Ectodermal cell (in vitro differentiated cells): ENCODE data around the gene MTFP1.

Experiments
- H3K27ac ChIP-seq: 2 replicates; pipeline ENCODE4 v1.7.0; 2013; ENCODE audit warnings: mild to moderate bottlenecking, low read depth, low read length; ENCODE audit not compliant: insufficient read depth, poor library complexity, severe bottlenecking
- H3K27me3 ChIP-seq: 2 replicates; pipeline ENCODE4 v1.7.0; 2013; ENCODE audit warnings: mild to moderate bottlenecking, low read length; ENCODE audit not compliant: insufficient read depth, control insufficient read depth, poor library complexity, severe bottlenecking
- H3K36me3 ChIP-seq: one replicate; pipeline ENCODE4 v1.7.0; 2013; ENCODE audit warnings: low read length; ENCODE audit not compliant: control insufficient read depth, insufficient read depth
- H3K4me1 ChIP-seq: one replicate; pipeline ENCODE4 v1.7.0; 2013; ENCODE audit warnings: low read length; ENCODE audit not compliant: control insufficient read depth, insufficient read depth
- H3K4me3 ChIP-seq: 2 replicates; pipeline ENCODE4 v1.7.0; 2013; ENCODE audit warnings: low read depth, low read length, control low read depth; ENCODE audit not compliant: insufficient read depth
- H3K9me3 ChIP-seq: 2 replicates; pipeline ENCODE4 v1.7.0; 2013; ENCODE audit warnings: mild to moderate bottlenecking, low read length, moderate library complexity; ENCODE audit not compliant: control insufficient read depth
- WGBS, 2 experiments: methylation state at CpG; one replicate each; pipeline ENCODE4 v1.1.7; 2013; ENCODE audit warnings: missing lambda C conversion rate in 2 of 2; 5-methylcytosine and 5-hydroxymethylcytosine counted together

MTFP1 gene

DNA sequence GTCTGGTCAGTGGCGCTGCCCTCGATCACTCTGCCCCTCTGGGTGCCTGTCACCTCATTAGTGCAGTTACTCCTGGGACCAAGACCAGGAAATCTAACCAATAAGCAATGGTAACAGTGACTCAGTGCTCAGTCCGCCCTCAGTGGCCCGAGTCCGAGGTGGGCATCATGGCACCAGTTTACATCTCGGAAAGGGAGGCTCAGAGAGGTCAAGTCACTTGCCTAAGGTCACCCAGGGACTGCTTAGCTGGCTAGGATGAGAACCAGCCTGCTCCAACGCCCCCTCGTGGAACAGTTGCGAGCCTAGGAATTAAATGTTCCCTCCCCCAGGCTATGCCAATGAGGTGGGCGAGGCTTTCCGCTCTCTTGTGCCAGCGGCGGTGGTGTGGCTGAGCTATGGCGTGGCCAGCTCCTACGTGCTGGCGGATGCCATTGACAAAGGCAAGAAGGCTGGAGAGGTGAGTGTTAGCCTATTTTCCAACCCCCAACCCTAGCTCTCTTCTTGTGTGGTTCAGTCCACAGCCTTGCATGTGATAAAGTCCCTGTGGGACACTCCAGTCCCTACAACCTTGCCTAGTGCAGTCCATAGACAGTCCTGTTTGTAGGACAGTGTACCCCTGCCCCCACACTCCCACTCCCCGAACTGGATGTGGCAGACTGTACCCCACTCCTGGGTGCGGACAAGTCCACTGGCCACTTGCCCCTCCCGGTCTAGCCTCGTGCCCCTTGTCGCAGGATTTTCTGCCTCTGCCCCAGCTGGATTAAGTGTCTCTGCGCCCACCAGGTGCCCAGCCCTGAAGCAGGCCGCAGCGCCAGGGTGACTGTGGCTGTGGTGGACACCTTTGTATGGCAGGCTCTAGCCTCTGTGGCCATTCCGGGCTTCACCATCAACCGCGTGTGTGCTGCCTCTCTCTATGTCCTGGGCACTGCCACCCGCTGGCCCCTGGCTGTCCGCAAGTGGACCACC lies 1.1 kb downstream of the MTFP1 start:
- Histone ChIP-seq H3K9me3 (no peaks in the 10 kb centered on the region), H3K36me3 (peaks cover 7% of the 10 kb centered on the region), H3K4me3 (peak overlapping the region; percentile 82), H3K27ac (no peak overlapping the region), H3K27me3 (no peaks in the 10 kb centered on the region), H3K4me1 (peaks cover 17% of the 10 kb centered on the region)
- 51 to 53% methylated on average over 29 of the region's 29 CpGs for WGBS, 2 experiments

GRCh38 chr22:30427871-30428270 lies 2.3 kb downstream of the MTFP1 start:
- H3K4me3 ChIP-seq = no peak overlapping the region
- no peaks in the 10 kb centered on the region for H3K9me3 ChIP-seq
- H3K4me1 ChIP-seq = peaks cover 5% of the 10 kb centered on the region
- no peaks in the 10 kb centered on the region for H3K27me3 ChIP-seq
- 84 to 87% methylated on average over 1 of the region's 1 CpG for WGBS, 2 experiments
- H3K27ac ChIP-seq = no peak overlapping the region
- peaks cover 7% of the 10 kb centered on the region for H3K36me3 ChIP-seq

DNA sequence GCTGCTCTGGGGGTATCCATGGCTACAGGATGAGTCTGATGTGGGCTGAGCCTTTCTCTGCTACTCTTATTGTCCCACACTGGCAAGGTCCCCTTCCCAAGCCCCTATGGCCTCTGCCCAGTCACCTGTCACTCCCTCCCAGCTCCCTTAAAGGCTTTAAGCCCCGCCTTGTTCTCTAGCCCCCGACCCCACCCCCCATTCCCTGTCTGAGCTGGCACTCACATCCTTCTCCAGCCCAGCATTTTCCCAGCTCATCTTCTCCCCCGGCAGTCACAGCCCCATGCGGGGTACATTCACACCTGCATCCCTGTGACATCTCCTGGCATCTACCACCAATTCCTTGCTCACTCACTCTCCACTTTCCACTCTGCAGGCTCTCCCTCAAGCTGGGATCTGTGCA lies 4.3 kb downstream of the MTFP1 start:
- no peak overlapping the region for H3K4me3 ChIP-seq
- H3K36me3 ChIP-seq = peaks cover 7% of the 10 kb centered on the region
- H3K27me3 ChIP-seq = no peaks in the 10 kb centered on the region
- H3K9me3 ChIP-seq = no peaks in the 10 kb centered on the region
- WGBS, 2 experiments = 53 to 61% methylated on average over 4 of the region's 4 CpGs
- peaks cover 3% of the 10 kb centered on the region for H3K4me1 ChIP-seq
- H3K27ac ChIP-seq = no peak overlapping the region

- no peak overlapping the region for H3K4me3 ChIP-seq
- H3K9me3 ChIP-seq = no peaks in the 10 kb centered on the region
- no peaks in the 10 kb centered on the region for H3K27me3 ChIP-seq
- 78 to 80% methylated on average over 4 of the region's 4 CpGs for WGBS, 2 experiments
- peaks cover 7% of the 10 kb centered on the region for H3K36me3 ChIP-seq
- H3K27ac ChIP-seq = no peak overlapping the region
- peaks cover 3% of the 10 kb centered on the region for H3K4me1 ChIP-seq
These were observed 5.4 kb downstream of the MTFP1 start for GRCh38 chr22:30430933-30431332.

DNA sequence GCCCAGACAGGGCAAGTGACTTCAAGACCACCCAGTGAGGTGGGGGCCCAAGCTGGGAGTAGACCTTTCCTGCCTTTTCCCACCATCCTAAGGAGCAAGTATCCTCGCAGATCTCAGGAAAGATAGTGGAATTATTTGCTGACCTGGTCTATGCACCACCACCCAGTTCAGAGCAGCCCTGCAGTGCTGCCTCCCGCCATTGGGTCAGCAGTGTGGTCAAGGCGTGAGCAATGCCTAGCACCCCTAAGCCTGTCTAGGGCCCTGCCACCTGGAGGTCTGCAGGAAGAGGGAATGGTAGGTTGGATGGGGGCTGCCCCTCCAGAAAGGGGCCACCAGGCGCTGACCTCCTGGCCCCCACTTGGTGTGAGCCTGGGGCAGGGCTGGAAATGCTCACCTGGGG lies 6.5 kb downstream of the MTFP1 start:
- Histone ChIP-seq H3K27me3 (no peaks in the 10 kb centered on the region), H3K4me1 (no peaks in the 10 kb centered on the region), H3K4me3 (no peak overlapping the region), H3K27ac (no peak overlapping the region), H3K9me3 (no peaks in the 10 kb centered on the region), H3K36me3 (peaks cover 7% of the 10 kb centered on the region)
- WGBS, 2 experiments = 89 to 90% methylated on average over 4 of the region's 4 CpGs

DNA sequence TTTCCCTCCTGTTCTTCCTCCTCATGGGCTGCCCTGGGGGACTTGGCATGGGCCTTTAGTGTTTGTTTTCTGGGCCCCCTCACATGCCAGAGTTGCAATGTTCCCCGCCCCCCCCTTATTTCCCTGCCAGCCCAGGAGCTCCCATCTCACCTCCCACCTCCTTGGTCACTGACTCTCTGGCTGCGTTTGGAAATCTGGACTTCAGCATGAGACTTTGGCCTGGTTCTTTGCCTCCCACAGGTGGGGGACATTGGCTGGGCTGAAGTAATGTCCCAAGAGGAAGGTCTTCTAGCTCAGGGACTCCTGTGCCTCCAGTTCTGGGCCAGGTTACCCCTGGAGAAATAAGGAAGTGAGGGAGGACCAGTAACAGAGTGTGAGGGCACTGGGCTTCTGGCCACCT lies 7.0 kb downstream of the MTFP1 start:
- no peaks in the 10 kb centered on the region for H3K9me3 ChIP-seq
- no peaks in the 10 kb centered on the region for H3K27me3 ChIP-seq
- no peaks in the 10 kb centered on the region for H3K4me1 ChIP-seq
- H3K27ac ChIP-seq = no peak overlapping the region
- H3K4me3 ChIP-seq = no peak overlapping the region
- H3K36me3 ChIP-seq = peaks cover 7% of the 10 kb centered on the region
- WGBS, 2 experiments = 73 to 77% methylated on average over 2 of the region's 2 CpGs

DNA sequence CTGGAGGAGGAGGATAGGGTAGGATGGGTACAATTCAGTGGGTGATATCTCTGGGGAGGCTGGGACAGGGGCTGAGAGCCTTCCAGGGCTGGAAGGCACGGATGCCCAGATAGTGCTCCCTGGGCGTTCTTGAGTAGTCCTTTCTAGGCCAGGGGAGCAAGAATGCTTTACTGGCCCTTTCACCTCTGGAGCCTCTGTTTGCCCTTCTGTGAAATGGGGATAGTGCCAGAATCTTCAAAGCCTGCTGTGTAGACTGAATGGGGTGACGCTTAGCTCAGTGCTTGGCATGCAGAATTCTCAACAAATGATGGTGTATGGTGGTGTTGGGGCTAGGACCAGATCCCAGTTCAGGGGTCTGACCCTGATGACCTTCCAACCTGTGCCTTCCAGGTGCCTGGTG lies 7.7 kb downstream of the MTFP1 start:
- H3K4me3 ChIP-seq = no peak overlapping the region
- H3K36me3 ChIP-seq = peaks cover 4% of the 10 kb centered on the region
- H3K27me3 ChIP-seq = no peaks in the 10 kb centered on the region
- no peaks in the 10 kb centered on the region for H3K4me1 ChIP-seq
- H3K27ac ChIP-seq = no peak overlapping the region
- 85 to 91% methylated on average over 3 of the region's 3 CpGs for WGBS, 2 experiments
- H3K9me3 ChIP-seq = no peaks in the 10 kb centered on the region

GRCh38 chr22:30433773-30434172 lies 8.2 kb downstream of the MTFP1 start:
- Histone ChIP-seq H3K4me3 (no peak overlapping the region), H3K27ac (no peak overlapping the region), H3K27me3 (no peaks in the 10 kb centered on the region), H3K9me3 (no peaks in the 10 kb centered on the region), H3K36me3 (peaks cover under 1% of the 10 kb centered on the region), H3K4me1 (no peaks in the 10 kb centered on the region)
- WGBS, 2 experiments = 96 to 97% methylated on average over 1 of the region's 1 CpG

GRCh38 chr22:30434843-30435242 lies 9.3 kb downstream of the MTFP1 start:
- H3K36me3 ChIP-seq = no peaks in the 10 kb centered on the region
- no peaks in the 10 kb centered on the region for H3K4me1 ChIP-seq
- no peaks in the 10 kb centered on the region for H3K9me3 ChIP-seq
- no peak overlapping the region for H3K4me3 ChIP-seq
- WGBS, 2 experiments = 70 to 74% methylated on average over 1 of the region's 1 CpG
- H3K27me3 ChIP-seq = no peaks in the 10 kb centered on the region
- H3K27ac ChIP-seq = no peak overlapping the region

DNA sequence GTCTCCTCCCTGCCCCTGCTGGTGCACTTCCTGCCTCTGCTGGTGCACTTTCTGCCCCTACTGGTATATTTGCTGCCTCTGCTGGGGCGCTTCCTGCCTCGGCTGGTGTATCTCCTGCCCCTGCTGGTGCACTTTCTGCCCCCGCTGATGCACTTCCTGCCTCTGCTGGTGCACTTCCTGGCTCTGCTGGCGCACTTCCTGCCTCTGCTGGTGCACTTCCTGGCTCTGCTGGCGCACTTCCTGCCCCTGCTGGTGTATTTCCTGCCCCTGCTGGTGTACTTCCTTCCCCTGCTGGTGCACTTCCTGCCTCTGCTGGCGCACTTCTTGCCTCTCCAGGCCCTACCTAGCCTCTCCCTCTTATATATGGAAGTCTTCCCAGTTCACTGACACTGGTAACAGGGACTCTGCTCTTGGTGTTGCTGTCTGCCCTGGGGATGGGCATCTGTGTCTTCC lies 10.1 kb downstream of the MTFP1 start:
- Histone ChIP-seq H3K4me1 (no peaks in the 10 kb centered on the region), H3K4me3 (no peak overlapping the region), H3K9me3 (no peaks in the 10 kb centered on the region), H3K36me3 (no peaks in the 10 kb centered on the region), H3K27me3 (no peaks in the 10 kb centered on the region), H3K27ac (no peak overlapping the region)
- WGBS, 2 experiments = 84 to 87% methylated on average over 6 of the region's 6 CpGs
